CD14-positive monocyte (primary cell): ENCODE measurements around the gene SLC1A7. TPM values are rescaled to one million over a fixed set of nuclear protein-coding genes. Genes with fewer than 3 reads are reported as not detected.
A peak's percentile ranks its signal among the peaks of the same experiment; 100 is the strongest.

Source experiments
- DNase-seq, 3 donors: peaks; one replicate each; pipeline ENCODE4 v3.0.0-alpha.2; 2011 to 2022
- H2AFZ ChIP-seq: 2 replicates; pipeline ENCODE4 v1.6.0; 2012; ENCODE audit warnings: mild to moderate bottlenecking, low read depth, low read length, inconsistent platforms; ENCODE audit not compliant: insufficient read depth, poor library complexity, severe bottlenecking
- H3K27ac ChIP-seq, 2 donors: 1 replicate in 1 of 2; 2 replicates in 1 of 2; pipeline ENCODE4 v1.5.1; 2012 to 2013; ENCODE audit warnings: low read length in 2 of 2, control low read depth in 1 of 2, inconsistent platforms in 1 of 2, low read depth in 1 of 2, mild to moderate bottlenecking in 1 of 2
- H3K27me3 ChIP-seq, 2 donors: one replicate each; pipeline versions ENCODE4 v1.6.0 to v1.6.1; 2011 to 2013; ENCODE audit warnings: low read length in 2 of 2; ENCODE audit not compliant: control insufficient read depth in 2 of 2, insufficient read depth in 2 of 2
- H3K36me3 ChIP-seq, 2 donors: replicated peaks in 1 of 2; 1 replicate in 1 of 2; 2 replicates in 1 of 2; pipeline versions ENCODE4 v1.5.1 to v1.6.1; 2012 to 2013; ENCODE audit warnings: low read length in 2 of 2, control low read depth in 1 of 2, inconsistent platforms in 1 of 2, mild to moderate bottlenecking in 1 of 2; ENCODE audit not compliant: insufficient read depth in 2 of 2, control insufficient read depth in 1 of 2
- H3K4me1 ChIP-seq, 2 donors: 1 replicate in 1 of 2; 2 replicates in 1 of 2; pipeline versions ENCODE4 v1.5.1 to v1.6.1; 2012 to 2013; ENCODE audit warnings: low read length in 2 of 2, control low read depth in 1 of 2, inconsistent platforms in 1 of 2, mild to moderate bottlenecking in 1 of 2, moderate library complexity in 1 of 2; ENCODE audit not compliant: insufficient read depth in 2 of 2, control insufficient read depth in 1 of 2
- H3K4me2 ChIP-seq: replicated peaks from 2 replicates; pipeline ENCODE3; 2012; ENCODE audit warnings: low read length, moderate library complexity, mild to moderate bottlenecking; ENCODE audit not compliant: poor library complexity, severe bottlenecking; ENCODE audit errors: extremely low read depth
- H3K4me3 ChIP-seq, 3 experiments: fragments of 200-600 bp in 1 of 3; sonication (generic) in 1 of 3; replicated peaks in 1 of 3; 1 replicate in 2 of 3; 2 replicates in 1 of 3; pipeline ENCODE4 v1.5.1; 2011 to 2013; ENCODE audit warnings: low read length in 3 of 3, mild to moderate bottlenecking in 3 of 3, control low read depth in 2 of 3, low read depth in 2 of 3, inconsistent platforms in 1 of 3, moderate library complexity in 1 of 3
- H3K79me2 ChIP-seq: 2 replicates; pipeline ENCODE4 v1.6.0; 2012; ENCODE audit warnings: mild to moderate bottlenecking, control low read depth, inconsistent platforms, low read length, moderate library complexity; ENCODE audit not compliant: insufficient read depth
- H3K9ac ChIP-seq: 2 replicates; pipeline ENCODE4 v1.6.0; 2017; ENCODE audit warnings: low read length, mild to moderate bottlenecking; ENCODE audit not compliant: insufficient read depth, poor library complexity, severe bottlenecking
- H3K9me3 ChIP-seq, 2 donors: replicated peaks in 1 of 2; 1 replicate in 1 of 2; 2 replicates in 1 of 2; pipeline versions ENCODE4 v1.5.1 to v1.6.1; 2012 to 2013; ENCODE audit warnings: low read length in 2 of 2, control low read depth in 1 of 2; ENCODE audit not compliant: control insufficient read depth in 1 of 2, insufficient read depth in 1 of 2
- H4K20me1 ChIP-seq: 2 replicates; pipeline ENCODE4 v1.6.0; 2012; ENCODE audit warnings: mild to moderate bottlenecking, low read length, control low read depth, moderate library complexity; ENCODE audit not compliant: insufficient read depth
- H3K27ac Mint-ChIP-seq, 7 donors: one replicate each; pipeline ENCODE4 v1.8.0; 2020; ENCODE audit warnings: mild to moderate bottlenecking in 7 of 7, mixed read lengths in 7 of 7, moderate library complexity in 6 of 7, inconsistent platforms in 2 of 7
- H3K27me3 Mint-ChIP-seq, 3 donors: one replicate each; pipeline ENCODE4 v1.8.0; 2021 to 2022; ENCODE audit warnings: low read depth in 3 of 3, mild to moderate bottlenecking in 3 of 3, mixed read lengths in 3 of 3, moderate library complexity in 3 of 3, inconsistent platforms in 1 of 3
- H3K36me3 Mint-ChIP-seq, 2 donors: one replicate each; pipeline ENCODE4 v1.8.0; 2020; ENCODE audit warnings: mixed read lengths in 2 of 2, inconsistent platforms in 1 of 2, mild to moderate bottlenecking in 1 of 2
- H3K4me1 Mint-ChIP-seq: one replicate; pipeline ENCODE4 v1.8.0; 2020; ENCODE audit warnings: mild to moderate bottlenecking, mixed read lengths
- H3K4me3 Mint-ChIP-seq, 2 donors: one replicate each; pipeline ENCODE4 v1.8.0; 2020; ENCODE audit warnings: mild to moderate bottlenecking in 2 of 2, mixed read lengths in 2 of 2, moderate library complexity in 1 of 2
- H3K9me3 Mint-ChIP-seq, 7 donors: one replicate each; pipeline ENCODE4 v1.8.0; 2020 to 2022; ENCODE audit warnings: mixed read lengths in 7 of 7, mild to moderate bottlenecking in 6 of 7, moderate library complexity in 6 of 7, inconsistent platforms in 2 of 7
- CTCF ChIP-seq: fragments of 200-600 bp; IDR thresholded peaks from one replicate; pipeline ENCODE4 v1.8.0; 2022; ENCODE audit warnings: antibody characterized with exemption, mild to moderate bottlenecking
- WGBS: methylation state at CpG from one replicate; pipeline ENCODE4 v1.1.5; 2013; ENCODE audit warnings: missing lambda C conversion rate; ENCODE audit not compliant: insufficient coverage; 5-methylcytosine and 5-hydroxymethylcytosine counted together
- intact Hi-C, 2 donors: fragments of 100-400 bp; cut with micrococcal nuclease; formaldehyde crosslinking; loops; one replicate each; pipeline versions ENCODE4 v1.15.0 to v1.15.1; 2023
- polyA plus RNA-seq, 3 donors: library from polyadenylated mRNA; depleted of rRNA in 1 of 3; unstranded in 2 of 3; stranded (reverse) in 1 of 3; fragments of 300-500 nt in 2 of 3; fragments of >200 nt in 1 of 3; fragmentation: Illumina TruSeq in 2 of 3; gene quantifications; 1 replicate in 2 of 3; 2 replicates in 1 of 3; pipeline ENCODE4 v1.2.3, GENCODE V29; 2012 to 2021

The SLC1A7 gene
- polyA plus RNA-seq, 3 donors: not detected

DNA sequence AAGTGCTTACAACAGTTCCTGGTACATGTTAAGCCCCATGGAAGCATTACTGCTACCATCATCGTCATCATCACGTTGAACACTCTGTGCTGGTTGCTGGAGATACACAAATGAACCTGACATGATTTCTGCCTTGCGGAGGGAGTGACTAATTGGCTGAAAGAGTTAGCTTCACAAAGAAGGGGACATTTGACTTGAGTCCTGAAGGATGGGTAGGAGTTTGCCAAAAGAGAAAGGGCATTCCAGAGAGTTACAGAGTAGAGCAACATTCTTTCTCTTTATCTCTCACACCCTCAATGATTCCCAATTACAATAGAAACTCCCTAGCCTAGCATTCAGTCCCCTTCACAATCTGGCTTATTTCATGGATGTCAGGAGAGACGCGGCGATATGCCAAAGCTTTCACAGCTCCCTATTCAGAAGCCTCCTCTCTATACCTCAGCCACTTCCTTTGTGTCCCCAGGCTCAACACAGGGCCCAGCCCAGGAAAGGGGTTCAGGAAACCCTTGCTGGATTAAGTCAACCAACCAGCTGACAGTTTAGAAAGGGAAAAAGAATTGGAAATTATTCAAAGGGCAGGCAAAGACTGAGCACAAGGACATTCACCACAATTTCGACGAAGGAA is 38.0 kb downstream of the SLC1A7 start:
- Mint-ChIP-seq H3K4me1 (peaks cover 5% of the 10 kb centered on the region), H3K9me3 (peaks cover 0 to 6% (median 0%) of the 10 kb centered on the region in 7 donors), H3K27ac (peak overlapping the region in 1 of 7 donors; percentile 24)

DNA sequence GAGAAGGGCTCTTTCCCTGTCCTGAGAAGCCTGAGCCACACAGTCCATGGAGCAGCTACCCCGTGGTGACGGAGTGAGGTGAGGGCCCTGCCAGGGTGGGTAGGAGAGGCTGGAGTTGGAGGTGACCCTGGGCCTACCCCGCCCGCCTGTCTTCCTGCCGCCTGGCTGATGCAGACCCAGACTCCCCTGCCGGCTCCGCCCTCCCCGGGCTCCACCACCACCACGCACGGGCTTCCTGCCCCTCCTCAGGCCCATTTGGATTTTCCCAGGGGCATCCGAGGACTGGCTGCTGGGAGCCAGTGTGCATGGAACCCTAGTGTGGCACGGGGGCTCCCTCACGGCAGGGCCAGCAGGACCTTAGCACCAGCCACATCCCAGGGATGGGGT is 47.9 kb downstream of the SLC1A7 start:
- Histone ChIP-seq H3K79me2 (no peaks in the 10 kb centered on the region), H3K36me3 (no peaks in the 10 kb centered on the region), H2AFZ (no peak overlapping the region), H3K4me3 (no peak overlapping the region), H3K27ac (no peak overlapping the region), H3K4me1 (no peaks in the 10 kb centered on the region), H3K27me3 (no peaks in the 10 kb centered on the region), H3K4me2 (no peak overlapping the region), H3K9ac (no peak overlapping the region), H4K20me1 (no peaks in the 10 kb centered on the region), H3K9me3 (peaks cover 47 to 48% of the 10 kb centered on the region in 2 donors)
- Mint-ChIP-seq H3K4me1 (peaks cover 7% of the 10 kb centered on the region), H3K27ac (no peak overlapping the region), H3K9me3 (peaks cover 0 to 3% (median 0%) of the 10 kb centered on the region in 7 donors), H3K4me3 (no peak overlapping the region), H3K36me3 (no peaks in the 10 kb centered on the region), H3K27me3 (peaks cover 0 to 2% (median 0%) of the 10 kb centered on the region in 3 donors)
- intact Hi-C loops: no loop called here
- 87% methylated on average over 13 of the region's 13 CpGs for WGBS
- TF ChIP-seq CTCF: no peak
- DNase-seq: no peak

More for the DNA sequence above, 38.0 kb downstream of the SLC1A7 start:
- intact Hi-C loops: no loop called here
- H3K9ac ChIP-seq: no peak overlapping the region
- no peak for TF ChIP-seq CTCF
- H2AFZ ChIP-seq: no peak overlapping the region
- no peak overlapping the region for H3K4me3 Mint-ChIP-seq
- H3K79me2 ChIP-seq: no peaks in the 10 kb centered on the region
- no peak overlapping the region for H3K4me3 ChIP-seq
- peaks cover 25 to 29% of the 10 kb centered on the region in 2 donors for H3K9me3 ChIP-seq
- no peak overlapping the region for H3K27ac ChIP-seq
- no peak for DNase-seq
- no peaks in the 10 kb centered on the region for H3K36me3 ChIP-seq
- H3K36me3 Mint-ChIP-seq: no peaks in the 10 kb centered on the region
- no peaks in the 10 kb centered on the region for H3K27me3 ChIP-seq
- H3K4me2 ChIP-seq: no peak overlapping the region
- peaks cover 4 to 6% of the 10 kb centered on the region in 2 donors for H3K4me1 ChIP-seq
- H3K27me3 Mint-ChIP-seq: peaks cover 3 to 13% (median 7%) of the 10 kb centered on the region in 3 donors
- H4K20me1 ChIP-seq: no peaks in the 10 kb centered on the region
- WGBS: 100% methylated on average over 3 of the region's 8 CpGs
